HepG2 (cell line): Measurements from ENCODE around the gene NR5A2. TPM values are rescaled to one million over a fixed set of nuclear protein-coding genes. Genes with fewer than 3 reads are reported as not detected.

ENCODE experiments used
- CBX5 ChIP-seq: sonication (generic); formaldehyde crosslinking; IDR thresholded peaks from 2 replicates; pipeline ENCODE4 v1.4.0; 2020; ENCODE audit warnings: missing genetic modification reagents, borderline replicate concordance
- CEBPZ ChIP-seq: IDR thresholded peaks from 2 replicates; pipeline ENCODE4 v1.6.1; 2012; ENCODE audit warnings: low read length, improper control_type of control experiment
- CSRNP1 ChIP-seq: sonication (generic); formaldehyde crosslinking; IDR thresholded peaks from 2 replicates; pipeline ENCODE4 v1.8.1; 2023; ENCODE audit warnings: mild to moderate bottlenecking, missing genetic modification reagents
- E2F5 ChIP-seq: sonication (generic); formaldehyde crosslinking; conservative IDR thresholded peaks from 2 replicates; pipeline ENCODE4 v1.4.0; 2020; ENCODE audit warnings: missing genetic modification reagents
- FOXP4 ChIP-seq: sonication (generic); formaldehyde crosslinking; IDR thresholded peaks from 2 replicates; pipeline ENCODE4 v1.4.0; 2020; ENCODE audit warnings: missing genetic modification reagents
- HMGA1 ChIP-seq: sonication (generic); formaldehyde crosslinking; conservative IDR thresholded peaks from 2 replicates; pipeline ENCODE4 v1.4.0; 2020; ENCODE audit warnings: missing genetic modification reagents
- NFIB ChIP-seq: sonication (generic); formaldehyde crosslinking; IDR thresholded peaks from 2 replicates; pipeline ENCODE4 v1.9.0; 2021; ENCODE audit warnings: missing genetic modification reagents, mild to moderate bottlenecking, borderline replicate concordance
- NRL ChIP-seq: sonication (generic); formaldehyde crosslinking; IDR thresholded peaks from 2 replicates; pipeline ENCODE4 v1.5.0; 2020; ENCODE audit warnings: missing genetic modification reagents, mild to moderate bottlenecking, moderate library complexity, borderline replicate concordance
- SP5 ChIP-seq: IDR thresholded peaks from 2 replicates; pipeline ENCODE4 v1.6.1; 2016; ENCODE audit warnings: low read depth, borderline replicate concordance
- TOE1 ChIP-seq: sonication (generic); formaldehyde crosslinking; IDR thresholded peaks from 2 replicates; pipeline ENCODE4 v1.4.0; 2020; ENCODE audit warnings: mild to moderate bottlenecking, missing genetic modification reagents
- ZBTB7B ChIP-seq: sonication (generic); formaldehyde crosslinking; IDR thresholded peaks from 2 replicates; pipeline ENCODE4 v1.4.0; 2020; ENCODE audit warnings: missing genetic modification reagents
- ZNF569 ChIP-seq: sonication (generic); formaldehyde crosslinking; IDR thresholded peaks from 2 replicates; pipeline ENCODE4 v1.5.0; 2020; ENCODE audit warnings: mild to moderate bottlenecking, missing genetic modification reagents, moderate library complexity, borderline replicate concordance
- ZNF597 ChIP-seq: sonication (generic); formaldehyde crosslinking; IDR thresholded peaks from 2 replicates; pipeline ENCODE4 v1.5.0; 2020; ENCODE audit warnings: missing genetic modification reagents
- ZNF746 ChIP-seq: sonication (generic); formaldehyde crosslinking; IDR thresholded peaks from 2 replicates; pipeline ENCODE4 v1.8.0; 2022; ENCODE audit warnings: mild to moderate bottlenecking, missing genetic modification reagents
- ZNF75D ChIP-seq: sonication (generic); formaldehyde crosslinking; IDR thresholded peaks from 2 replicates; pipeline ENCODE4 v1.8.1; 2023; ENCODE audit warnings: missing genetic modification reagents, mild to moderate bottlenecking, borderline replicate concordance
- polyA plus RNA-seq, 8 experiments: library from polyadenylated mRNA; depleted of rRNA in 3 of 8; stranded (reverse) in 7 of 8; unstranded in 1 of 8; fragments of >200 nt; fragmentation: Illumina TruSeq in 4 of 8; extraction: Trizol in 4 of 8; gene quantifications; 2 replicates each; pipeline versions ENCODE4 v1.2.1 to v1.2.3, GENCODE V29; 2011 to 2016; ENCODE audit warnings: low read depth in 4 of 8, missing spikeins in 1 of 8, mixed read lengths in 1 of 8; ENCODE audit not compliant: insufficient read depth in 1 of 8
- total RNA-seq, 5 experiments: library from RNA; depleted of rRNA; stranded (reverse); fragments of >200 nt; fragmentation: Illumina TruSeq; extraction: Trizol; gene quantifications; 2 replicates each; pipeline ENCODE4 v1.2.3, GENCODE V29; 2016; ENCODE audit warnings: low read depth in 1 of 5

NR5A2 gene
- total and polyA plus RNA-seq, 2 of the 13 experiments (the other 11 are each of a cell fraction or from before 2014, with no cell fraction given): 0.24 to 2.8 TPM

GRCh38 chr1:200042552-200043335 lies 15.2 kb downstream of the NR5A2 start (continued):
- TF ChIP-seq FOXP4 (CRISPR knock-in tag): 0 out of 2 replicates have a peak, but pooled peaks have one; percentile 42
- TF ChIP-seq NRL: no peak
- TF ChIP-seq ZBTB7B (CRISPR knock-in tag): no peak
- no peak for TF ChIP-seq E2F5 (CRISPR knock-in tag)
- no peak for TF ChIP-seq ZNF569 (CRISPR knock-in tag)
- TF ChIP-seq NFIB: no peak
- no peak for TF ChIP-seq ZNF75D
- no peak for TF ChIP-seq CSRNP1 (CRISPR knock-in tag)
- no peak for TF ChIP-seq SP5 (CRISPR knock-in tag)
- no peak for TF ChIP-seq ZNF597 (CRISPR knock-in tag)
- no peak for TF ChIP-seq CEBPZ
- no peak for TF ChIP-seq CBX5 (CRISPR knock-in tag)
- TF ChIP-seq ZNF746 (CRISPR knock-in tag): no peak
- TF ChIP-seq TOE1: no peak
- TF ChIP-seq HMGA1 (CRISPR knock-in tag): no peak
